Measurements from ENCODE around the gene MEF2D.
A peak's percentile ranks its signal among the peaks of the same experiment; 100 is the strongest.

The MEF2D gene

DNA sequence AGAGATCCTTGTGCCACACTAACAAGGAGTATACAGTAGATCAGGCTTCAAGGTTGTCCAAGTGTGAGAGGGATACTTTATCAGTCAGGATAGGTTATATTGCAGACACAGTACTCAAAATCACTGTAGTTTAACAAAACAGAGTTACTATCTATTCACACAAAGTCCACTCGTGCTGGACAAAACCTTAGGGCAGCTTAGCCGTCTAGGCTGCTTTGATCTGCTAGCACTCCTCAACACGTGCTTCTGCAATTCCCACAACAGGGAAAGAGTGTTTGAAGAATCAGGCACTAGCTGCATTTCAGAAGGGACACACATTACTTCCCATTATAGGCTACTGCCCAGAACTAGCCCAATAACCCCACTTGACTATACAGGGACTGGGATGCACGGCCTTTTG, 39.5 kb downstream of the MEF2D start (continued):
- no peak for TF ChIP-seq OVOL3 (tag by site-specific recombination; IDR thresholded peaks at IDR 0.05)

DNA sequence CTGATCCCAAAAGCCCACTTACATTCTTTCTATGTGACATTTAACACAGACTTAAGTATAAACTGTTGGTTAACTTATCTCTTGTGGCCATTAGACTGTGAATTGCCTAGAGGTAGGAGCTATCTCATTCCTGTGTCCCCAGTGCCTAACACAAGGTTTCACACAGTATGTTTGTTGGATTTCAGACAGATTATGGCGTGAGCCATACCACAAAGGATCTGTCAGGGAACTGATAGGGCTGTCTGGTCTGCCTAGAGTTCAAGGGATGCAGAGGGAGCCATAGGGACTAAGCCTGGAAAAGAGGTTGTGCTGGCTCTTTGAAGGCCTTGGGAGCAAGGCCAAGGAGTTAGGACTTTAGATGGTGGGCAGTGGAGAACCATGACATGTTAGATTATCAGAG, 40.0 kb downstream of the MEF2D start:
- no peak overlapping the region for H3K4me3 ChIP-seq (ENCODE audit: low read depth, low read length)
- TF ChIP-seq ZSCAN23 (tag by site-specific recombination; IDR thresholded peaks at IDR 0.05) (no peak), GLI4 (tag by site-specific recombination; IDR thresholded peaks at IDR 0.05) (no peak), ZNF362 (tag by site-specific recombination; IDR thresholded peaks at IDR 0.05) (no peak), ZNF596 (tag by site-specific recombination; IDR thresholded peaks at IDR 0.05) (no peak), IKZF3 (tag by site-specific recombination; IDR thresholded peaks at IDR 0.05) (no peak), ZNF138 (tag by site-specific recombination; IDR thresholded peaks at IDR 0.05; ENCODE audit: borderline replicate concordance) (no peak), ZNF449 (tag by site-specific recombination; IDR thresholded peaks at IDR 0.05) (no peak), KLF9 (tag by site-specific recombination; IDR thresholded peaks at IDR 0.05; ENCODE audit: low read depth) (no peak), SP3 (tag by site-specific recombination; IDR thresholded peaks at IDR 0.05) (no peak), ZNF621 (tag by site-specific recombination; IDR thresholded peaks at IDR 0.05) (no peak), ZFP69B (tag by site-specific recombination; IDR thresholded peaks at IDR 0.05) (no peak), ZNF777 (tag by site-specific recombination; IDR thresholded peaks at IDR 0.05; ENCODE audit: borderline replicate concordance) (no peak), ZNF544 (tag by site-specific recombination; IDR thresholded peaks at IDR 0.05) (no peak), ZNF133 (tag by site-specific recombination; IDR thresholded peaks at IDR 0.05) (no peak), PRDM1 (tag by site-specific recombination; IDR thresholded peaks at IDR 0.05) (no peak), ZFP3 (tag by site-specific recombination; IDR thresholded peaks at IDR 0.05; ENCODE audit: low read depth) (no peak)
- TF ChIP-seq, protein P1, sequence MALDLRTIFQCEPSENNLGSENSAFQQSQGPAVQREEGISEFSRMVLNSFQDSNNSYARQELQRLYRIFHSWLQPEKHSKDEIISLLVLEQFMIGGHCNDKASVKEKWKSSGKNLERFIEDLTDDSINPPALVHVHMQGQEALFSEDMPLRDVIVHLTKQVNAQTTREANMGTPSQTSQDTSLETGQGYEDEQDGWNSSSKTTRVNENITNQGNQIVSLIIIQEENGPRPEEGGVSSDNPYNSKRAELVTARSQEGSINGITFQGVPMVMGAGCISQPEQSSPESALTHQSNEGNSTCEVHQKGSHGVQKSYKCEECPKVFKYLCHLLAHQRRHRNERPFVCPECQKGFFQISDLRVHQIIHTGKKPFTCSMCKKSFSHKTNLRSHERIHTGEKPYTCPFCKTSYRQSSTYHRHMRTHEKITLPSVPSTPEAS (tag by site-specific recombination; IDR thresholded peaks at IDR 0.05), result no peak
- TF ChIP-seq, protein P2, sequence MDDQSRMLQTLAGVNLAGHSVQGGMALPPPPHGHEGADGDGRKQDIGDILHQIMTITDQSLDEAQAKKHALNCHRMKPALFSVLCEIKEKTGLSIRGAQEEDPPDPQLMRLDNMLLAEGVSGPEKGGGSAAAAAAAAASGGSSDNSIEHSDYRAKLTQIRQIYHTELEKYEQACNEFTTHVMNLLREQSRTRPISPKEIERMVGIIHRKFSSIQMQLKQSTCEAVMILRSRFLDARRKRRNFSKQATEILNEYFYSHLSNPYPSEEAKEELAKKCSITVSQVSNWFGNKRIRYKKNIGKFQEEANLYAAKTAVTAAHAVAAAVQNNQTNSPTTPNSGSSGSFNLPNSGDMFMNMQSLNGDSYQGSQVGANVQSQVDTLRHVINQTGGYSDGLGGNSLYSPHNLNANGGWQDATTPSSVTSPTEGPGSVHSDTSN (CRISPR knock-in tag; IDR thresholded peaks at IDR 0.05), result no peak
- no peak overlapping the region for H3K27ac ChIP-seq (ENCODE audit: extremely low read depth, low read depth, low read length)
- H3K4me1 ChIP-seq (ENCODE audit: control insufficient read depth, insufficient read depth, low read length), result no peaks in the 10 kb centered on the region; the same call in 1 of the 2 replicates
- peaks cover 0 to 6% of the 10 kb centered on the region in 2 experiments; a peak in 1 of 3 replicates for H3K36me3 ChIP-seq (ENCODE audit: control insufficient read depth in 2 of 2, insufficient read depth in 1 of 2, low read length in 2 of 2)
- ChIA-PET POLR2A (interaction anchor here (0.7 kb wide), 1 partner anchor 84 kb away, joined by 3 read pairs; no protein-coding TSS in a partner anchor), CTCF (interaction anchor here (1.8 to 5.4 kb wide), 3 partner anchors 15 to 75 kb away, joined by 5 to 40 read pairs (median 12); no protein-coding TSS in a partner anchor)
- H3K9me3 ChIP-seq (ENCODE audit: control insufficient read depth, insufficient read depth, low read depth, low read length), result no peaks in the 10 kb centered on the region

- H3K27ac ChIP-seq (ENCODE audit: extremely low read depth, low read depth, low read length), result 0 out of 2 replicates have a peak overlapping the region, but pooled peaks have one; percentile 99
- H3K4me3 ChIP-seq (ENCODE audit: low read depth, low read length), result no peak overlapping the region
- no peaks in the 10 kb centered on the region for H3K36me3 ChIP-seq (ENCODE audit: control insufficient read depth in 2 of 2, insufficient read depth in 1 of 2, low read length in 2 of 2)
- no peaks in the 10 kb centered on the region for H3K9me3 ChIP-seq (ENCODE audit: control insufficient read depth, insufficient read depth, low read depth, low read length)
- TF ChIP-seq ZNF426 (tag by site-specific recombination; IDR thresholded peaks at IDR 0.05), result no peak
- no peak for TF ChIP-seq ZFP37 (tag by site-specific recombination; IDR thresholded peaks at IDR 0.05)
- no peak for TF ChIP-seq REPIN1 (tag by site-specific recombination; IDR thresholded peaks at IDR 0.05; ENCODE audit: low read depth)
- TF ChIP-seq PRDM10 (tag by site-specific recombination; IDR thresholded peaks at IDR 0.05), result peak; percentile 28; the same call in 1 of the 2 replicates
- TF ChIP-seq PRDM6 (tag by site-specific recombination; IDR thresholded peaks at IDR 0.05), result no peak
- POLR2A ChIA-PET, result interaction anchor here (1.3 to 2.5 kb wide), 6 partner anchors 8 to 143 kb away, joined by 4 to 36 read pairs (median 6); partner anchors contain the start of genes GPATCH4 and MEF2D
- CTCF ChIA-PET, result interaction anchor here (0.5 to 5.4 kb wide), 19 partner anchors 10 to 1157 kb away, joined by 3 to 40 read pairs (median 3); no protein-coding TSS in a partner anchor
- H3K4me1 ChIP-seq (ENCODE audit: control insufficient read depth, insufficient read depth, low read length), result no peaks in the 10 kb centered on the region
Observed at GRCh38 chr1:156458181-156458503, 42.4 kb downstream of the MEF2D start.
